HL-60 (cell line): ENCODE data around the gene RNGTT.

Experiments used
- DNase-seq, 2 experiments: peaks; one replicate each; pipeline ENCODE4 v3.0.0-alpha.2; 2010 to 2020; ENCODE audit warnings: low read depth in 1 of 2, low spot score in 1 of 2
- H3K27ac ChIP-seq: fragments of 250-450 bp; sonication (Bioruptor Pico); replicated peaks from 2 replicates; pipeline ENCODE4 v1.5.1; 2020; ENCODE audit warnings: mild to moderate bottlenecking, moderate library complexity
- H3K27me3 ChIP-seq: fragments of 250-450 bp; sonication (Bioruptor Pico); 2 replicates; pipeline ENCODE4 v1.5.1; 2021; ENCODE audit warnings: mild to moderate bottlenecking, moderate library complexity; ENCODE audit not compliant: insufficient read depth, poor library complexity, severe bottlenecking
- H3K4me3 ChIP-seq: replicated peaks from 2 replicates; pipeline ENCODE4 v1.5.1; 2011; ENCODE audit warnings: mild to moderate bottlenecking, control low read depth, low read length; ENCODE audit not compliant: insufficient read depth
- CTCF ChIP-seq: IDR thresholded peaks from one replicate; pipeline ENCODE4 v1.5.1; 2011; ENCODE audit warnings: low read length, control low read depth, inconsistent platforms; ENCODE audit not compliant: insufficient read depth
- GABPA ChIP-seq: IDR thresholded peaks from 2 replicates; pipeline ENCODE4 v1.6.1; 2012; ENCODE audit warnings: low read depth
- POLR2AphosphoS5 ChIP-seq: IDR thresholded peaks from 2 replicates; pipeline ENCODE4 v1.6.1; 2012; ENCODE audit warnings: low read depth
- SPI1 ChIP-seq: IDR thresholded peaks from 2 replicates; pipeline ENCODE4 v1.6.1; 2012; ENCODE audit warnings: low read depth, mild to moderate bottlenecking, borderline replicate concordance
- TF ChIP-seq, protein P1 (sequence below): IDR thresholded peaks from 2 replicates; pipeline ENCODE4 v1.6.1; 2012; ENCODE audit warnings: low read depth; ENCODE audit not compliant: insufficient replicate concordance

Gene RNGTT

GRCh38 chr6:88760091-88760490, 203.3 kb downstream of the RNGTT start:
- TF ChIP-seq POLR2AphosphoS5 (no peak), CTCF (no peak), SPI1 (no peak), GABPA (no peak)
- TF ChIP-seq, protein P1, sequence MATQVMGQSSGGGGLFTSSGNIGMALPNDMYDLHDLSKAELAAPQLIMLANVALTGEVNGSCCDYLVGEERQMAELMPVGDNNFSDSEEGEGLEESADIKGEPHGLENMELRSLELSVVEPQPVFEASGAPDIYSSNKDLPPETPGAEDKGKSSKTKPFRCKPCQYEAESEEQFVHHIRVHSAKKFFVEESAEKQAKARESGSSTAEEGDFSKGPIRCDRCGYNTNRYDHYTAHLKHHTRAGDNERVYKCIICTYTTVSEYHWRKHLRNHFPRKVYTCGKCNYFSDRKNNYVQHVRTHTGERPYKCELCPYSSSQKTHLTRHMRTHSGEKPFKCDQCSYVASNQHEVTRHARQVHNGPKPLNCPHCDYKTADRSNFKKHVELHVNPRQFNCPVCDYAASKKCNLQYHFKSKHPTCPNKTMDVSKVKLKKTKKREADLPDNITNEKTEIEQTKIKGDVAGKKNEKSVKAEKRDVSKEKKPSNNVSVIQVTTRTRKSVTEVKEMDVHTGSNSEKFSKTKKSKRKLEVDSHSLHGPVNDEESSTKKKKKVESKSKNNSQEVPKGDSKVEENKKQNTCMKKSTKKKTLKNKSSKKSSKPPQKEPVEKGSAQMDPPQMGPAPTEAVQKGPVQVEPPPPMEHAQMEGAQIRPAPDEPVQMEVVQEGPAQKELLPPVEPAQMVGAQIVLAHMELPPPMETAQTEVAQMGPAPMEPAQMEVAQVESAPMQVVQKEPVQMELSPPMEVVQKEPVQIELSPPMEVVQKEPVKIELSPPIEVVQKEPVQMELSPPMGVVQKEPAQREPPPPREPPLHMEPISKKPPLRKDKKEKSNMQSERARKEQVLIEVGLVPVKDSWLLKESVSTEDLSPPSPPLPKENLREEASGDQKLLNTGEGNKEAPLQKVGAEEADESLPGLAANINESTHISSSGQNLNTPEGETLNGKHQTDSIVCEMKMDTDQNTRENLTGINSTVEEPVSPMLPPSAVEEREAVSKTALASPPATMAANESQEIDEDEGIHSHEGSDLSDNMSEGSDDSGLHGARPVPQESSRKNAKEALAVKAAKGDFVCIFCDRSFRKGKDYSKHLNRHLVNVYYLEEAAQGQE, result no peak
- H3K27ac ChIP-seq, result no peak overlapping the region
- DNase-seq, result no peak
- H3K27me3 ChIP-seq, result no peaks in the 10 kb centered on the region
- H3K4me3 ChIP-seq, result no peak overlapping the region

GRCh38 chr6:88750936-88751335, 212.5 kb downstream of the RNGTT start:
- H3K4me3 ChIP-seq, result no peak overlapping the region
- TF ChIP-seq CTCF, result no peak
- H3K27me3 ChIP-seq, result no peaks in the 10 kb centered on the region
- DNase-seq, result no peak
- H3K27ac ChIP-seq, result no peak overlapping the region

GRCh38 chr6:88749849-88750248, 213.6 kb downstream of the RNGTT start:
- no peak for DNase-seq
- TF ChIP-seq, protein P1, result no peak
- no peak for TF ChIP-seq SPI1
- no peak for TF ChIP-seq CTCF
- TF ChIP-seq GABPA, result no peak
- no peak for TF ChIP-seq POLR2AphosphoS5
- Histone ChIP-seq H3K27ac (no peak overlapping the region), H3K4me3 (no peak overlapping the region), H3K27me3 (no peaks in the 10 kb centered on the region)

GRCh38 chr6:88748141-88748540, 215.3 kb downstream of the RNGTT start:
- no peak for DNase-seq
- Histone ChIP-seq H3K27me3 (no peaks in the 10 kb centered on the region), H3K27ac (no peak overlapping the region), H3K4me3 (no peak overlapping the region)
- no peak for TF ChIP-seq CTCF
